HG03196 (cell line): Measurements from ENCODE around the gene NTMT1.

ENCODE experiments used
- ATAC-seq: cut with Tn5 transposase; IDR thresholded peaks from one replicate; pipeline ENCODE4 v1.9.1; 2021; ENCODE audit not compliant: unreplicated experiment

The NTMT1 gene

DNA sequence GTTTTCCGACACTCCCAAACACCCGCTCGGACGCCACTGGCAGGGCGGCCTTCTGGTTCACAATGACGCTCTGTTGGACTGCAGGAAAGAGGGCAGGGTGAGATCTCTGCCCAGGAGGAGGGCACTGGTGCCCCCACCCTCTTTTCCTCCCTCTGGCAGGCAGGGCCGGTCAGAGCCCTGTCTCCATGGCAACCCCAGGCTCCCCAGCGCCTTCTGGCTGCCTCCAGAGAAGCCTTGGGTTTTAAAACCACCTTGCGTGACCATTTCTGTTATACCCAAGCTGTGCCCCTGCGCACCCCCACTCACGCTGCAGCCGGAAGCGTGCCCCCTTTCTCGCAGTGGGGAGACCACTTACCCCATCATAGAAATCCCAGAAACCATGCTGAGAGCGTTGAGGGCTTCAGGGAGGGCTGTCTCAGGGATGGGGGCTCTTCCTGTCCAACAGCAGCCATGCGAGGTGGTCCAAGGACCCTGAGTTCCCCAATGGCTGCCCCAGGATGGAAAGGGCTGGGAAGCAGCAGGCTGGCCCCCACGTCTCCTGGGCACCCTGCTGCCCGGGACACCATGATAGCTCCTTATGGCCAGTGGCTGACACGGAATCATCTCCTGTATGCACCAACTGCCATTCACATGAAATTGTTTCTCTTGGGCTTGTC is 12.3 kb upstream of the NTMT1 start:
- no peak for ATAC-seq

DNA sequence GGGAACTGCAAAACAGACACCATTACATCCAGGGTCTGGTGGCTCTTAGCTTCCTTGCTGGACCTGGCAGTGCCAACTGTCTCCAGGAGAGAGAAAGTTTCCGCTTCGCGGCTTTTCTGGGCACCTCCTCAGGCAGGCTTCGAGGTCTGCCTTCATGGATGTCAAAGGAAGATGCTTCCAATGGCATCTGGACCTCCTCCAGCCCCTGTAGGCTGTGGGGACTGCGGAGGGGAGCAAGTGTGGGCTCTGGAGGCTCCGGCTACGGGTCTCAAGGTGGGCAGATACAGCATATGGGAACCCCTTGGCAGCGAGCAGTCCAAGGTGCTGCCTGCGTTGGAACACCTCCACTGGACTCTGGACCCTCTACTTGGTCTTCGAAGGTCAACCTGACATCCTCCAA is 11.0 kb upstream of the NTMT1 start:
- no peak for ATAC-seq

DNA sequence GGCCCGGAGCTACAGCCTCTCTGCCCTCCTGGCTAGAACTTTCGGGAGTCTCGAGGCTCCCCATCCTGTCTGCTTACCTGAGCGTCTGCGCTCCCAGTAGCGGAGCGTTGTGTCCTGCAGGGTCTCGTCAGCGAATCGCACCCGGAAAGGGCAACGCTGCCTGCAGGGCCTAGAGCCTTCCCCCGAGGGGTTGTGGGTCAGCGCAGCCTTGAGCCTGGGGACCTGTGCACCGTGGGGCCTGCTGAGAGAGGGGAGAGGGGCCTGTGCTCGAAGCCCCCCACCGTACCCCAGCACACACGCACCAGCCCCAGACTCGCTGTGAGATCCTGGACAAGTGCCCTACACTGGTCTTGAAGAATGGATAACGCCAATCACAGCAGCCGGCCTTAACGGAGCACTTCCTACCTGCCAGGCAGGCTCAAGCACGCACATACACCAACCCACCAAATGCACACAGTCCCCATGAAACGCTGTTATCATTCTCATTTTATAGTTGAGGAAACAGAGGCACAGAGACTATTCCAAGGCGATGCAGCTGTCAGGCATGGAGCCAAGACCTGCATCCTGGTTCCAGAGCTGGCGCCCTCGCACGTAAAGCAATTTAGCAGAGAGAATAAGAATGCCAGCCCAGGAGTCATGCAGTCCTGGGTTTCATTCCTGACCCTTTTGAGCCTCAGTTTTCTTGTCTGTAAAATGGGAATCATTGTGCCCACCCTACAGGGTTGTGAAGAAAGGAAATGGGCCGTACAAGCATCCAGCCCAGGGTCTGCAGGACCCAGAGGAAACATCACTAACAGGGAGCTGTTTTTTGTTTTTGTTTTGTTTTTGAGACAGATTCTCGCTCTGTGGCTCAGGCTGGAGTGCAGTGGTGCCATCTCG is 10.3 kb upstream of the NTMT1 start:
- ATAC-seq = no peak

DNA sequence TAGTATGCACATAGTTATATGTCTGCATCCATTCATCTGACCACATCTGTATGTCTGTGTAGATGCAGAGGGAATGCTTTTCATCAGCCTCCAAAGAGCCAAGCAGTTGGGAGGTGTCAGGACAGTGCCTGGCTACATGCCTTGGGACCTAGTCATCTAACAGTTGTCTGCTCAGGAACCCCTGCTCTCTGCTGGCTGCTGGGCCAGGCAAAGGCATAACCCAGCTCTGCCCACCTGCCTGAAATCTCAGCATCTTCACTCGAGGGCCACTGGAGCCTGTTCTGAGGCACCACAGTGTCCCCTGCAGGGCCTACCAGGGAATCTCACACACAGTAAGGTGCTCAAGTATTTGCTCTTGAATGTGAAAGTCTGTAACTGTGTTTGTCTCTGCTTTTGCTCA is 8.8 kb upstream of the NTMT1 start:
- no peak for ATAC-seq

DNA sequence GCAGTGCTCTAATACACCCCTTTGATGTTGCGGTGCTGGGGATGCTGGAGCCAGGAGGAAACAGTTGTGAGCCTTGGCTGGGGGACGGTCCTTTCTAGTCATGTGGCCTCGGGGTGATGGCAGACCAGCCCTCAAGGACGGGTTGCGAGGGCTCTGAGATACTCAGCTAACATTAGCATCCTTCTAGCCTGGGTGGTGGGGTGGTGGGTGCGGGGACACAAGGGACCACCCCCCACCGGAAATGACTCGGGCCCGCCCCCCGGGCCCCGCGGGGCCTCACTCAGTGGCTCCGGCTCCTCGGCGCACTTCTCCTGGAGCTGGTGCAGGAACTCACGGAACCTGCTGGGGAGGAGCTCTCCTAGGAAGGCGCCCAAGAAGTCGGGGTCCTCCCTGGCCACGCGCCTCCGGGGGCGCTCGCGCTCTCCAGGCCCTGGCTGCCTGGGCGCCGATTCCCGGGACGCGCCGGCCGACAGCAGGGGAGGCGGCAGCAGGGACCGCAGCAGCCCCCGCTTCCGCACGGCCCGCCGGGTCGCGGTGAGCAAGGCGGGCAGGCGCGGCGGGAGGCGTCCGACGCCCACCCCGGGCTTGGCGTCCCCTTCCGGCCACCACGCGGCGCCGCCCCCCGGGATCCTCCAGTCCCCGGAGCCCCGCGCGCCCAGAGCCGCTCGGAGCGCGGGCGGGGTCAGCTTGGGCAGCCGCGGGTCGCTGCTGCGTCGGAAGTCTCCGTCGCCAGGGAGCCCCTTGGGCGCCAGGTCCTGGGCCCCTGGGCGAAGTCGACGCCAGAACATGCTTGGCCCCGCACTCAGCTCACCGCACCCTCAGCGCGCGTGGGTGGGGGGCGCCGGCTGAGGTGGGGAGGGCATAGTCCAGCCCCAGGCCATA is 5.9 kb upstream of the NTMT1 start:
- no peak for ATAC-seq

DNA sequence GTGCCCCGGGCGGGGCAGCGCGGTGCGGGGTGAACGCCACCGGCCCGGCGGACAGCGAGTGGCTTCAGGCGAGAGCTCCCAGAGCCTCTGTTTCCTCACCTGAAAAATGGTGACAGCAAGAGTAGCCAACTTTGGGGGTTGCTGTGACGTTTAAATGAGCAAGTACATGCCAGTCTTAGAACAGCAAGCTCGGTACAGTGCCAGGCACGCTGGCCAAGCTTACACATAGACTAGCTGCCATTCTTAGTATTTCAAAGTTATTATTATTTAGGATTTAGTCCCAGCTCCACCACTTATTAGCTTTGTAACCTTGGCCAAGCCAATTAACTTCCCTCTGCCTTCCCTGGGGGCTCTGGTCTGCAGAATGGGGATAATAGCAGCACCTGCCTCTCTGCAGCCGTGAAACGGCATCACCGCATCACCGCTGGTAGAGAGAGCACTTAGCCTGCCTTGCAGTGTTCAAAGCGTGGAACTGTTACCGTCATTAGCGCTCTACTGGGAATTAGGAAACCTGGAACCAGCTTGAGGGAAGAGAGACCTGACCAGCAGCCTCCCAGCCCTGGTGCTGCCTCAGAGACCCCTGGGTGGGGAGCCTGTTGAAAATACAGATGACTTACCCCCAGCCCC is 5.2 kb upstream of the NTMT1 start, which contains the start of gene C9orf50:
C9orf50 (minus strand) TSS at position 433 of the 627 bp plus-strand sequence. CDS start 527 bp downstream, outside the sequence.
- ATAC-seq = no peak

DNA sequence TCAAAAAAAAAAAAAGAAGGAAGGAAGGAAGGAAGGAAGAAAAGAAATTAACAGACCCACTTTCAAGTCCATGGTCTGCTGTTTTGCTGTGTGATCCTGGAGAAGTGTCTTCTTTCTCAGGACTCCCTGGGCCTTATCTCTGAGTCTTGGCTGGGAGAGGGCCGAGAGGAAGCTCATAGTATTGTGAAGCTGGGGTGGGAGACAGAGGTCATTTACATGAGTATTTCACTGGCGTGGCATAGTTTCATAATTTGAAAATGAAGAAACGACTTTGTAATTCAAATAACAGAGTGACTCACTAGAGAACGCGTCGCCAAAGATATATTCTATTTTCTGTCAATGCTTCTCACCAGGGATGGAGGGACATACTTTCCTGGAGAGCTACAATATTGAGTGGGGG is 2.6 kb upstream of the NTMT1 start:
- no peak for ATAC-seq

DNA sequence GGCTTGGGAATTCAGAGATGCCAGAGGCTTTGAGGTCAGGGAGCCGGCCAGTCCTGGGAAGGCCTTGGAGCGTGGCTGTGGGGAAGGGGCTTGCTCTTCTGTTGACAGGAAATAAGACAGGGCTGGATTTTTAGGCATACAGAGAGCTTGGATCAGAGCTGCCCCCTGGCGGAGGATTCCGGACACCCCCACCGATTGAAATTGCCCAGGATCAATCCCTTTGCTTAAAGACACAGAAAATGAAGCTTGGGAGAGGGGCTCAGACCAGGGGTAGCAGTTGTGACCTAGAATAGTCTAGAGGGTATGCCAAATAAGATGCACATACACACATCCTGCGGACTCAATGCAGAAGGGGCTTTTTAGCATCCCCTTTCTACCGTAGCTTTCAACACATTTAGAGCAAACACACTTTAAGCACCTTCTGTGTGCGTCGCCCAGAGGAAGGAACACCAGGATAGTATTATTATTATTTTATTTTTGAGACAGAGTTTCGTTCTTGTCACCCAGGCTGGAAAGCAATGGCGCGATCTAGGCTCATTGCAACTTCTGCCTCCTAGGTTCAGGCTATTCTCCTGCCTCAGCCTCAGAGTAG is 1.7 kb upstream of the NTMT1 start:
- ATAC-seq = no peak

DNA sequence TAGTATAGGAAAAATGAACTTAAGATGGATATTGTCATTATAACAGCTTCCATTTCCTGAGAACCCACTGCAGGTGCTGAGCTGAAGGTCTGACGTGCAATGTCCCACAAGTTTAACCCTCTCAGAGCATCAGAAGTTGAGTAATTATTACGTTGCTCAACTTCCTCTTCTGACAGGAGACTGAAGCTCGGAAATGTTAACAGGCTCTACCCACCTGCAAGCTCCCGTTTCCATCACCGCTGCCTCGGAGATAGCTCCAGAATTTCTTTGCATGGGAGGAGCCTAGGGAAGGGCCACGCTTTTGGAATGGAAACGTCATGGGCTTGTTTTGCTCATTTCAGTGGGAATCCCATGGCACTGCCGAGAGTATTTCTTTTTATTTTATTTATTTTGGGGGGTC is 1.0 kb upstream of the NTMT1 start:
- ATAC-seq = no peak

DNA sequence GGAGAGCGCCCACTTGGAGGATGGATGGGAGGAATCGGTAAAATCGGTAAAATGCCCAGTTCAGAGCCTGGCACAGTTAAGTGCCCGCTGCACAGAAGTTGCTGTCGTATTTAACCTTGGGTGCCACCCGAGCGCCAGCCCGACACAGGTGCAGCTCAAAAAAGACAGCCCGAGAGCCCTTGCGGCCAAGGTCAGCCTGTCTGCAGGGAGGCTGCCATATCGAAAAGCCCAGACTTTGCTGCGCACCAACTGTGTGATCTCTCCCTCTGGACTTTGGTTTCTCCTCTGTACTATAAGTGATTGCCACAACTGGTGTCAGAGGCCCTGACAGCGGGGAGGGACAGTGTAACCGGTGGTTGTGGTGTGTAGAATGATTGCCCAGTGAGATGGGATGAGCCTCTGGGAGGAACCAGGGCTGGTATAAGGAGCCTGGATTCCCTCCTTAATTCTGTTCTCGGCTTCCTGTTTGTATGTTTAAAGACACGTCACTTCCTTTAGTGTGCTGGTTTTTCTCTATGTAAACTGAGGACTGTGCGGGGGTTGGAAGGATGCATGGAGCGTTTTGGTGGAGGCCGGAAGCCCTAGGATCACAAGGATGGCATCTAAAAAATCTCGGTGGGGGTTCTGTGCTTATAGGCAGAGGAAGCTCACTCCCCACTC is 792 bp downstream of the NTMT1 start:
- ATAC-seq = peak; percentile 16

DNA sequence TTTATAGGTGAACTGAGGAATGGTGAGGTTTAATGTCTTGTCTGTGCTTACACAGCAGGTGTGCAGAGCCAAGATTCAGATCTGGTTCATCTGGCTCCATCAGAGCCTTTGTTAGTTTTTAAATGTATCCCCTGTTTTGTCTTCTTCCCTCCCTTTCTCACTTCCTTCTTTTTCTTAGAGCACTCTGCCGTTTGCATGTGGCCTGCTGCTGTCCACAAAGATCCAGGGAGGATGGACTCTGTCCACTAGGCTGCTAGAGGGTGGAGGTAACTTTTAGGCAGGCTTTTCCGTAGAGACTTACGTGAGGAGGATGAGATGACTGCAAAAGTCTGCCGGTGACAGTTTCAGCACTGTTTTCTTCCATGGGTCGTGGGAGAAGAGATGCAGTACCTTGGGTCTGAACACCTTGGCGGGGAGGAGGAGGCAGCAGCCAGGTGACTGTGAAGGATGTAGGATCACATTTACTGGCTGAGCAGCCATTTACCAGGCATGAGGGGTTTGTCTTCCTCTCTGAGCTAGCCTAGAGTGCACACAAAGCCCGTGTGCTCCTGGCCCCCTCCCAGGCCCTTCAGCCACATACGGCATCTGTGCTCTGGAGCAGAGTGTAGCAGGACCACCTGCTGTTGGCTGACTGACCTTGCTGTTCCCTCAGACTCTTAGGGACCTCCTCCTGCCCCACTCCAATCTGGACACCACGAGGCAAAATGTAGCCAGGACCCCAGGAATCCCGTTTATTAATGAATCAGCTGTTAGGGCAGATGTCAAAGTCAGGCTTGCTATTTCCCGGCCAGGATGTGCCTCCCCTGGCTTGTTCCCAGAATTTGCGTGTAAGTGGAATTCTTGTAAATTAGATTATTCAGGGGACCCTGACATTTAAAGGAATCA is 1.8 kb downstream of the NTMT1 start:
- no peak for ATAC-seq

DNA sequence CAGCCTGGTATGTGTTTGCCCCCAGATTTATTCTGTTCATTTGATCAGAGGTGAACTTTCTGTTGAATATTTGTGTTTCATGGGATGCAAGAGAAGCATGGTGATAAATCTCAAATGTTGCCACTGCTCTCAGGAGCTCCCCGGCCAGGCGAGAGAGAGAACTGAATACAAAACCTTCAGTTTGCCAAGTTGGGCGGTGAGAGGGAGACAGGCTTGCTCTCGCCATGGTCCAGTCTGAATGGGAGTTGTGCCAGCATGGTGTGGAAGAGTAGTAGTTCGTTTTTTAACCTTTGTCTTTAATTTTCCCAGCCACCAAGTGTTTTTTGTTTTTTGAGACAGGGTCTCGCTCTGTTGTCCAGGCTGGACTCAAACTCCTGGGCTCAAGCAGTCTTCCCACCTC is 2.7 kb downstream of the NTMT1 start:
- ATAC-seq = no peak

DNA sequence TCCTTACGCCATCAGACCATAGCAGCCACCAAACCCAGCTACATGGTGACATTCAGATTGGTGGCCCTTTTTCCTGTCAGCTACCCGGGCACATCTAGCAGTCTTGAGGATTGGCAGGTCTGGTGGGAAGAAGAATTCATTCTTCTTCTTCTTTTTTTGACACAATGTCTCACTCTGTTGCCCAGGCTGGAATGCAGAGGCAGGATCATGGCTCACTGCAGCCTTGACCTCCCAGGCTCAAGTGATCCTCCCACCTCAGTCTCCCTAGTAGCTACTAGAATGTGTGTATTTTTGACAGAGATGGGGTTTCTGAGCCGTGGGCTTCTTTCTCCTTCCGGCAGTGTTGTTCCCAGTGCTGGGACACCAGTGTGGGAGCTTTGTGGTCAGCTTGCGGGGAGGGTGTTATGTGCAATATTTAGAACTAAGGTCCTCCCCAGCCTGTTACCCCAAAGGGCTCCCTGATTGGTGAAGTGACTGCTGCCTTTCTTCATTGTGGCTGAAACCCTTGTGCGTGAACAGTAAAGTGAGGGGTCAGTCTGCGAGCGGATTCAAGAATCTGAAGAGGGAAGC is 3.4 kb downstream of the NTMT1 start:
- no peak for ATAC-seq

DNA sequence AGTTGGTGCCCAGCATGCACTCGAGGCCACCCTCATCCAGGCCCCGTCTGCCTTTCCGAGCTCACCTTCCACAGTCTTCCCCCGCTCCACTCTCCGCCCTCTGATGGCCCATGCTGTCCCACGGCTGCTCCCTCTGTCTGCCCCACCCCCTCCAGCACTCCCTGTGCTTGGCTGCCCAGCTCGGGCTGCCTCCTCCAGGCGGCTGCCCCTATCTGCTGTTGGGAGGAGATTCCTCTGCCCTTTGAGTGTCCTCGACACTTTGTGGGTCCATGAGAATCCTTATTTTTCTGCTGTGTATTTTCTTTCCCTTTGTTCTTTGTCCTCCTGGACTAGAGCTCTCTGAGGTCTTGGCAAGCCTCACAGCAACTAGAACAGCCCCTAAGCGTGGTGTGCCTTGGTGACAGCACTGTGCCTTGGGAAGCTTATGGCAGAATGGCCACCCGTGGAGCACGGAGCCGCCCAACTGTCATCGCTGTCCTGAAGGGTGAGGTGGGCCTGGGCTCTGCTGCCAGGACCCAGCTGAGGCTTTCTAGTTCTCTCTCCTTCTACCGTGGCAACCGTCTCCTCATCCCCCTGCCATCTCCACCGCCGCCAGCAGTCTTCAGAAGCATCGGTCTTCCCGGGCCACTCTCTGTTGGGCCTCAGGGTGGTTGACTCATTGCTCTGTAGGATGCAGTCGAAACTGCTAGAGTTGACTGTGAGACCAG is 5.2 kb downstream of the NTMT1 start:
- no peak for ATAC-seq

DNA sequence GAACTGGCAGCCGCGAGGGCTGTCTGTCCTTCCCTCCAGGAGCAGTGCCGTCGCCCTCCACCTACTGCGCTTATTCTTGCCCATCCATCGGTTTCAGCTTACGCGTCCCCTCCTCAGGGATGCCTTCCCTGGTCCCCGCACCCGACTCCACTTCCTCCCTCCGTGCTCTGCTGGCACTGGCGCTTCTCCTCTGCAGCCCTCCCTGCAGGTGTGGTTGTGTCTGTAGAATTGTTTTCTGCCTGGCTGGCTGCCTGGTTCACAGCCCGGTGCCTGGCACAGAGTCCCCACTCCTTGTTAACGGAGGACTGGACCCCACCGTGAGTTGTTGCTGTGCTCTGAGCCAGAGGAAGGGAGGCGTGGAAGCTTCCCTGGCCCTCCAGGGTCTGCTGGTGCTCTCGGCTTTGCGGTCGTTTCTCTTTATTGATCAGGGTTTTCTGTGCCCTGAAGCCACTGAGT is 5.7 kb downstream of the NTMT1 start:
- ATAC-seq = no peak

DNA sequence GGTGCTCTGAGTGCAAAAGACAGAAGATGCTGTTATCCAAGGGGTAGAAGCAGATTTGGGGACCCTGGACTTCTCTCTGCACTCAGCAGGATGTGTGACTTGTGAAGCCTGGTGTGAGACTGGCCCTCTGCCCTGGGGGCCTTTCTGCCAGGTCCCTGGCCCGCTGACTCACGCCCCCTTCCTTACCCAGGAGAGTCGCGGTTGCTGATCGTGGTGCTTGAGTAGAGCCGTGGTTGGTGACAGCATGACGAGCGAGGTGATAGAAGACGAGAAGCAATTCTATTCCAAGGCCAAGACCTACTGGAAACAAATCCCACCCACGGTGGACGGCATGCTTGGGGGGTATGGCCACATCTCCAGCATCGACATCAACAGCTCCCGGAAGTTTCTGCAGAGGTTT is 6.5 kb downstream of the NTMT1 start:
- no peak for ATAC-seq

DNA sequence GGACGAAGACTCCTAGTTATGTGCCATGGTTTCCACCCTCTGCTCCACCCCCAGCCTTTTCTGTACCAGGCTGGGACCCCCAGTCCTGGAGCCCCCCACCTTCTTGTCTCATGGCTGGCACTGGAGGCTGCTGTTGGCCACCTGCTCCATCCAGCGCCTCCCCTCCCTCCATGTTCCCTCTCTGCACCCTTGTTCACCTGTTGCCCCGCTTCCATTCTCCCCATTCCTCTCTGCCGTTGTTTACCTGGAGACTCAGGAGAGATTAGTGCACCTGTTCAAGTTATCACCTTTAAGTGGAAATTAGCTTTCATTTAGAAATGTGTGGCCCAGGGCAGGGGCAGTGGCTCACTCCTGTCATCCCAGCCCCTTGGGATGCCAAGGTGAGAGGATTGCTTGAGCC is 7.2 kb downstream of the NTMT1 start:
- no peak for ATAC-seq

DNA sequence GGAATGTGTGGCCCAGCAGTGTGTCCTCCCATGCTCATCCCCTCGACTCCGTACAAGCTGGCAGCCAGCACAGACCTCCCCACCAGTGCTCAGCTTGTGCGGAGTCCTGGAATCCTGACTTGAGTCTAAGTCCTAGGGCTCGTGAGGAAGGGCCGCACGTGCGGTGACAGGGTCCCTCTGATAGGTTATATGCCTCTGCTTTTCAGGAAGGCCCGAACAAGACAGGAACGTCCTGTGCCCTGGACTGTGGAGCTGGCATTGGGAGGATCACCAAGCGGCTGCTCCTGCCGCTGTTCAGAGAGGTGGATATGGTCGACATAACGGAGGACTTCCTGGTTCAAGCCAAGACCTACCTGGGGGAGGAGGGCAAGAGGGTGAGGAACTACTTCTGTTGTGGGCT is 7.9 kb downstream of the NTMT1 start:
- no peak for ATAC-seq
